ENCODE data around the gene YPEL5.

GRCh38 chr2:30135541-30135940 lies 11.3 kb upstream of the YPEL5 start:
- TF ChIP-seq CTCF (conservative IDR thresholded peaks at IDR 0.05; ENCODE audit: low read length) (no peak), EZH2phosphoT487 (IDR thresholded peaks at IDR 0.05; ENCODE audit: borderline replicate concordance) (no peak)

Measured in Loucy (cell line).